Activated T-helper 1 cell treated with Interleukin-2 at 50 U/mL for 16 hours (primary cell): ENCODE results near the gene SPTBN1.

Experiments used
- DNase-seq: peaks from one replicate; pipeline ENCODE4 v3.0.0-alpha.2; 2020; ENCODE audit warnings: low read depth

SPTBN1 gene

GRCh38 chr2:54434229-54434628 is 21.9 kb upstream of the SPTBN1 start:
- DNase-seq = no peak

DNA sequence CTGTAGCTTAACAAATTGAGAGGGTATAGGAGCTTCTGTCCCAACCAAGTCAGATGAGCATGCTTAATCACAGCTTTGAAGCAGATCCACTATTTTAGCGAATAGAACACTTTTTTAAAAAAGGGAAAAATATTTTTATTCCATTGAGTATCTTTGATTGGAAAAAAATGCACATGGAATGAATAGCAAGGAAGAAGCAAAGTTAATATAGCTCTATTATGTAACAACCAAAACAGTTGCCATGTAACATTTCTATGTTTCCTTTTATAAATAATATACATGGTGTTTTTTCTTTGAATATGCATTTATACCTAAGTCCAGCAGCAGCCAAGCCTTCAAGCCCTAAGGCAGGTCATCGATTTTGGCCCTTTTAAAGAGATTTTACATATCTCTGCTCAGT is 21.4 kb upstream of the SPTBN1 start:
- DNase-seq = no peak

DNA sequence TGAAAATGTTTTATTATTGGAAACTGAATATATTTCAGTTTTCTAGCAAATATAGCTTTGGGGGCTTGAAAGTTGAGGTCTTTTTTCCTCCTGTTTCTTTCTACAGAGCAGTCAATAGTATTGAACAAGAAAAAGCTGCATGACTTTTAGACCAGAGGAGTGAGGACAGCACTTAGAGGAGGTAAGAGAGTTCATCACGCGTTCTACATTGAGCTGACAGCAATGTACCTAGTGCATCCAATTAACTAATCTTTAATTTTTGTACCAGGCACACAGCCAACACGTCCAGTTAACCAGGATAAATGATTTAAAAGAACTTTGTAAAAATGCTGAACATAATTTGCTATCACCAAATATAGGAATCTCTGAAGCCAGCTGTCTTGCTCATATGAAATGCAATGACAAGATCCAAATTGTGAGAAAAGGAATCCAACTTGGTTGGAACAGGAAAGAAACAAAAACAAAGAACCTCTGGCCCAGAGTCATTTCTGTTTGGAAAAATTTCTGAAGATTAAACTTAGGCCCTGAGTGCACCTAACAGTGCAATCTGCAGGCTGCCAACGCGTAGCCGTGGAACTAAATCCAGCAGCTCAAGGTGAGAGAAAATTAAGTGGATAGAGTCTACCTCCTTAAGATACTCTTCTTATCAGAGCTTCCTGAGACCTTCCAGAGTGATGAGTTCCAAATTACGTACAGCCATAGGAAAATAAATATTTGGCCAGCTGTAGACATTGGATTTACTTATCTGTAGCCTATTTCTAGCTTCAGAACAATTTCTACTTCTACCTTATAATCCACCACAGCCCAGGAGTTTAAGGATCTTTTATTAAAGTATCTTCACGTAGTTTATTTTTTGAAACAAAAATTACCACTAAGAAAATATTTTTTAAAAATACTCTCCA is 20.6 kb upstream of the SPTBN1 start:
- DNase-seq = no peak

GRCh38 chr2:54437588-54437987 is 18.5 kb upstream of the SPTBN1 start:
- DNase-seq = no peak

DNA sequence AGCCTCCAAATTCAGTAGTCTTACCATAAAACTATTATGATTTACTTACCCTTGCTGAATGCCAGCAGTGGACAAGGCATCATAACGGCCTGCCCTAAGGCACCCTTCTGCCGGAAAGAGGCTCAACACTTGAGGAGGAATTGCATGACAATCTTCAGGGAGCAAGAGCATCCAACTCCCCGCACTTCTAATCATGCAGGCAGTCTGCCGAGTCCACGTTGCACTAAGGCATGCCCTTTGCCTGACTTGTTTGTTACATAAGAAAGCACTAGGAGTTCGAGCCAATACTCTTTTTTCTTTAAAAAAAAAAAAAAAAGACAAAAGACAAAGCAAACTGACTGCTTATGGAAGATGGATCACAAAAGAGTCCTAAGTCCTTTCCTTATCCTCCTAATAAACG is 17.9 kb upstream of the SPTBN1 start:
- no peak for DNase-seq

GRCh38 chr2:54439582-54439981 is 16.5 kb upstream of the SPTBN1 start:
- DNase-seq = no peak

GRCh38 chr2:54440050-54440449 is 16.1 kb upstream of the SPTBN1 start:
- no peak for DNase-seq

DNA sequence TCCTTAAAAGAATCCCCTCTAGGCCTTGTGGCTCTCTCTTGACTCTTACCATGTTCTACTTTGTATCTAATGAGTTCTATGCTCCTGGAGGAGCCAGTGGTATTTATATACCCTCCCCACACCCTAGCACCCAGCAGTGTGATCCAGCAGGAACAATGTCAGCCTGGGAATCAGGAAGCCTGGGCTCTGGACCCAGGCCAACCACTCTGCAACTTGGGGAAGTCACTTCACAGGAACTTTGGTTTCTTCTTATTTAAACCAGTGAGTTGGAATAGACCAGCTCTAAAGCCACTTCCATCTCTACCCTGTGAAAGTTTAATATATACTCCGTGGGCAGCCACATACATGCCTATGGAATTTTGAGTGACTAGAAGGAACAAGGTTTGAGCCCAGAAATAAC is 11.6 kb upstream of the SPTBN1 start:
- DNase-seq = no peak

DNA sequence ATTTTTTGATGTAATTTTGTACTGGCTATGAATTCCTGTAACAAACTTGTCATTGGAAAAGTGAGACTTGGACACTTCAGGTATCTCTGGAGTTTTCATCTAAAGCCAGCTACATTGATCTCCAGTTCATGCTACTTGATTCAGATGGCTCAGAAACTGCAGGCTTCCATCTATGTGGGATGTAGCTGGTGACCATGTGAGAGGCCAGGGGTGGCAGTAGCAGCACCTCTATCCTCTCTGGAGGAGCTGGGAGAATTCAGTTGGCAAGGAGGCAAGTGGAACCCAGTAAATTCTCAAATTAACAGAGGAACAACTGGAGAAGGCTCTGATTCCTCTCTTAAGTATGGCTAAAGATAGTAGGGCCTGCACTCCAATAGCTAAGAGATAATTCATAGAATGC is 10.0 kb upstream of the SPTBN1 start:
- no peak for DNase-seq

- DNase-seq = no peak
Observed at GRCh38 chr2:54446625-54447024, 9.5 kb upstream of the SPTBN1 start.

DNA sequence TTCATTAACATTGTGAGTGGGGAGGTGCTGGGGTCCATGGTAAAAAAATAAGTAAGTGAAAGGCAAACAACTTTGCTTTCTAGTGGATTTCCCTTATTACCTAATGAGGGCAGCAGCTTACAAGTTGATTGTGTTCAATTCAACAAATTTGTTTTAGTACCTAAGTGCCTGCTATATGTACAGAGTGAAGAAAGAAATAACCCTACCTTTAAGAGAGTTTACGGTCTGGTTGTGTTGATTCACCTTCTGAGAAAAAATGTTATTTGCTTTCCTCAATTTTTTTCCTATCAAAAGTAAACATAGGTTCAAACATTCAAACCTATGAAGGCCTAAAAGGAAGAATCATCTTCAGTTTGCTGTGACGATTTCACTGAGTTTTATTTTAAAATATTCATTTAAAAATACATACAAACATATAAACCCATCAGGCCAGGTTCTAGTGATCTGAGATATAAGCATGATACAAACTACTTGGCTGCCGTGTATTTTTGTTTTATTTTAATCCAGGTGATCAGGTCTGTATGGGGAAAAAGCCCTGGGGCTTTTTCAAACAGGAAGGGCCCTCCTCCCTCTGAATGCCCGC is 1.5 kb upstream of the SPTBN1 start:
- DNase-seq = no peak

DNA sequence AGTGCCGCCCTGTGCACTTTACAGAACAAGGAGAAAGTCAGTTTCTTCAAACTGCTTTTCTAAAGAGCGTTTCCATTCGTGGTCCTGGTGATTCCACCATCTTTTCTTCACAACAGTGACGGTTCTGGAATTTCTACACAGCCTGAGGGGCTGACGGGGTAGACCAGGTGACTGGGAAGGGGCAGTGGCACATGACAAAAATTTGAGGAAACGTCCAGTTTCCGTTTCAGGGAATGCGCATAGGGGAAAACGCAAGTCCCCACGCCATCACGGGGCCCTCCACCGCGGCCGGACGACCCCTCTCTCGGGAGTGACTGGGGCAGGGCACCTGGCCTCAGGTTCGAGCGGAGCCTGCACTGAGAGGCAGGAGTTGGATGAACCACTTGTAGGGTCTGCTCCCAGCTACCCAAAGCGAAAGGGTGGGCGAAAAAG is 980 bp upstream of the SPTBN1 start:
- DNase-seq = no peak

DNA sequence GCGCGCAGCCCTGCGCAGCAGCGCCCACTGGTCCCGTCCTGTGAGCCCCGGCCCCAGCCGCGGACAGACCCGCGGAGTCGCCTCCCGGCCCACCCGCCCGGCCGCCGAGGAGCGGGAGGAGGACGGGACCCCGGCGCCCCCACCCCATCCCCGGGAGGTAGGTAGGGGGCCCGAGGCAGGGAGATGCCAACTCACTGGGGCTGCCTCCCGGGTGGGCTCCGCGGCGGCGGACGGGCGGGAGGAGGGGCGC is 160 bp downstream of the SPTBN1 start:
- no peak for DNase-seq

- DNase-seq = no peak
Observed at GRCh38 chr2:54456612-54457322, 640 bp downstream of the SPTBN1 start.

DNA sequence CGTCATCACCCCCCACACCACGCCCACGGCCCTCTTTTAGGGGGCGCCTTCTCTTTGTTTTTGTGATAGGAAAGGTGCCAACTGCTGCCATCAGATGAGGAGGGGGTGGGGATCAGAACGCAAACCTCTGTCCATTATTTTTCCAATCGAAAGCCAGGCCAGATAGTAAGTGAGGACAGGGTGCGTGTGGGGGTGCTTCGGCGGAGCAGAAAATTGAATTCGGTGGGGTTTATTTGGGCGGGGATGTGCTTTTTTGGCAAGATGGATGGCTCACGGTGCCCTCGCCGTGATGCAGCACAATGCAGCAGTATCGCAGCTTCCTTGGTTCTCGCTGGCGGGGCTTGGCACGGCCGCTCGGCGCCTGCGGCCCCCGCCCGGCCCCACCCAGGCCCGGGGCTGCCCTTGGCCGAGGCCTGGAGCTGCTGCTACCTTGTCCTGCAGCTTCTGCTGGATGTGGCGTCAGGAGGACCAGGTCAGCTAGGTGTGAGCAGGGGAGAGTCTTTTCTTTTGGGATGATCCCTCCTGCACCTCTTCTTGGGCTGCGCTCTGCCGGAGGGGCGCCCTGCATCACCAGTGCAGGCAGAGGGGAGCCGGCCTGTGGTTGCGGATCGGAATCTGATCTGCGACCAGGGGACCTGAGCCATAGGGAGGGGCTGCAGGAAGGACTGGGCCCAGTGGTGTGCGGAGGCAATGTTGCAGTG is 1.3 kb downstream of the SPTBN1 start:
- no peak for DNase-seq

DNA sequence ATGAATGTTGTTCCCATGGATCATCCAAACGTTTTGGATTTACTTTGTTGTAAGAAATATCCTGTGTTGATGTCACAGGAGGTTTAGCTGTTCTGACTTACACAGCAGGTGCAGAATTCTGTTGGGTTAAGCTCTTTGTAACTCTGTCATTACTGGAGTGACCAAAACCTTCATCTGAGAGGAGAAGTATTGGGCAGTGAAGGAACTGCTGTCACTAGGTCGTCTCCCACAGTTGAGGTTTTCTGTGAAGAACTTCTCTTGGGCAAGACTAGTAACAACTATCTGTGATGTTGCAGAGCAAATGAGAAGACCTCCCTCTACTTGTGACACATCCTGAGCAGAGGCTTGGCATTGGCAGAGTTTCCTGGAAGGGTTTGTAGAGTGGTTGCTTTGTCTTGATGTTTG is 2.9 kb downstream of the SPTBN1 start:
- no peak for DNase-seq

DNA sequence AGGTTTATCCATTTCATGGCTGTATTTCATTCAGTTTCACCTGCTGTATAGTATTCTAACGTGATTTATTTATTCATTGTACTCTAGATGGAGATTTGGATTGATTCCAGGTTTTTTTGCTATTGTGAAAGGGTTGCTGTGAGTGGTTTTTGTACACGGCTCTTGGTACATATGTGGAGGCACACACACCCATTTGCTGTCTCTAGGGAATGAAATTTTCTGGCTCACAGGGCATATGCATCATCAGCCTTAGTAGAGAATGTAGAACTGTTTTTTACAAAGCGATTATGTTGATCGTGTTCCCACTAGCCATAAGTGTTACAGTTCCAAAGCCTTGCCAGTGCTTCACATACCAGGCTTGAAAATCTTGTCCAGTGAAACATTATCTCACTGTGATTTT is 5.1 kb downstream of the SPTBN1 start:
- DNase-seq = no peak

DNA sequence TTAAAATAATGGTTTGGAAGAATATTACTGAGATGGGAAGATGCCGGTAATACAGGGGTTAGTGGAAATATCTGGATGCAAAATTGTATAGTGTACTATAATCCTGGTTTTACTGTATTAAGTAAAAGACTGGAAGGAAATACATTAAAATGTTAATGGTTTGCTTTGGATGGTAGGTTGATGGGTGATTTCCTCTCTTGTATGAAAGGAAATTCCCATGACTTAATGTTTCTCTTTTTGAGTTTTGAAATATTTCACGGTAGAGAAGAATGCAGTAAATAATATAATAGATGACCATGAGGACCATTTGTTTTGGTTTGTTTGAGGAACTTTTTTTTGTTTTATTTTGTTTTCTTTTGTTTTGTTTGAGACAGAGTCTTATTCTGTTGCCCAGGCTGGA is 8.2 kb downstream of the SPTBN1 start:
- no peak for DNase-seq

DNA sequence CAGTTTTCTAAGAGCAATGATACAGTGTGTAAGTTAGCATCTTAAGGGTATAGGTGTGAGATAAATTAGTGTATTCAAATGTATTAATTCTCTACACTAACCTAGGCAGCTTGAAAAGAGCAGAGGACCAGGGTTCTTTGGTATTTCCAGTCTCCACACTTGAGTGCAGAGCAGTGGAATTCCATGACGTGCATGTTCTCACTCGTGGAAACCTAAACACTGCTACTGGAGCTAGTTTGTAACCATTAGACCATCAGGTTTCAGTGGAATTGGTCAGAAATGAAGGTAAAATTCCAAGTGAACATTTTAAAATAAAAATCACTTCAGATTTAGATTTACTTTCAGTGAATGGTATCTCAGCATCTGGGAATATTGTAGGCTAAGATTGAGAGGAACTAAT is 9.0 kb downstream of the SPTBN1 start:
- no peak for DNase-seq

DNA sequence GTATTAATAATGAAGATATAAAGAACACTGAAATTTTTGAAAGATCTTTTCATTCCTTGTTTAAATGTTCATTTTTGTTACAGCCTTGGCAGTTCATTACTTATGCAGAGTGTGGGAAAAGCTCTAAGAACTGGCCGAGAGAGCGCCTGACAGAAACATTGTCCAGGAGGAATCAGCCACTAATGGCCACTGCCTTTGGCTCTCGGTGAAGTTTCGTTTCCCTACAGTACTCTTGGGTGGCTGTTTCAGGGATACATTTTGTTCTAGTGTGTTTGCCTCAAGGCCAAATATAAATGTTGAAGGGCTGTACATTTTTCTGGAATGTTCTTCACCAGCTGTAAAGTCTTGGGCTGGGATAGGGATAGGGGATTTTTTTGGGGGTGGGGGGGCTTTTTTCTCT is 10.7 kb downstream of the SPTBN1 start:
- DNase-seq = no peak

- DNase-seq = no peak
Observed at GRCh38 chr2:54468673-54469072, 12.5 kb downstream of the SPTBN1 start.

DNA sequence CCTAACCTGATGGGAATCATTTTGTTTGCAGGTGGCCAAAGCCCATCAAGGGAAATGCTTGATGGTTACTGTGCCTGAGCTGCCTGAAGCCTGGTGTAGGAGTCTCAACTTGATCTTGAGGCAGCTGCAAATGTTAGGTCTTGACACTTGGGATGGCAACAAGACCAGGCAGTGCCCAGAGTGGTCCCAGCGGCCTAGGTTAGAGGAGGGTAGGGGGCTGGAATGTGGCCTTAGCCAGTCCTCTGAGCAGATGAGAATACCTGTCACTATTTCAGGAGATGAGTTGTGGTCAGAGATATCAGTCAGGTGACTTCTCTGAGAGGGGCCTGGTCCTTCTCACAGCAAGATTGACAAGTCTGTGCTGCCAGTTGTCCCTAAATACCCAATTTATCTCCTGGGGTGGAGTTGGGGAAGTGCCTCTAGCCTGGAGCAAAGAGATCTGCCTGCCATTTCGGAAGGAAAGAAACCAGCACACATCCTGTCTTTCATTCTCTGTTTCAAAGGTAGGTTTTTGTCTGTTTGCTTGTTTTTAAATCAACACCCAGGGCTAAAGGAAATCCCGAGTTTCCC is 13.4 kb downstream of the SPTBN1 start:
- no peak for DNase-seq
